NCI-H446 treated with DMSO at 0.1 percent for 48 hours (cell line): Measurements from ENCODE around the gene DISC1.

Experiments used
- DNase-seq: peaks from one replicate; lab custom pipeline; 2025; lab: John Stamatoyannopoulos, UW

The DISC1 gene

GRCh38 chr1:232045139-232045994, 418.8 kb downstream of the DISC1 start:
- DNase-seq = no peak

DNA sequence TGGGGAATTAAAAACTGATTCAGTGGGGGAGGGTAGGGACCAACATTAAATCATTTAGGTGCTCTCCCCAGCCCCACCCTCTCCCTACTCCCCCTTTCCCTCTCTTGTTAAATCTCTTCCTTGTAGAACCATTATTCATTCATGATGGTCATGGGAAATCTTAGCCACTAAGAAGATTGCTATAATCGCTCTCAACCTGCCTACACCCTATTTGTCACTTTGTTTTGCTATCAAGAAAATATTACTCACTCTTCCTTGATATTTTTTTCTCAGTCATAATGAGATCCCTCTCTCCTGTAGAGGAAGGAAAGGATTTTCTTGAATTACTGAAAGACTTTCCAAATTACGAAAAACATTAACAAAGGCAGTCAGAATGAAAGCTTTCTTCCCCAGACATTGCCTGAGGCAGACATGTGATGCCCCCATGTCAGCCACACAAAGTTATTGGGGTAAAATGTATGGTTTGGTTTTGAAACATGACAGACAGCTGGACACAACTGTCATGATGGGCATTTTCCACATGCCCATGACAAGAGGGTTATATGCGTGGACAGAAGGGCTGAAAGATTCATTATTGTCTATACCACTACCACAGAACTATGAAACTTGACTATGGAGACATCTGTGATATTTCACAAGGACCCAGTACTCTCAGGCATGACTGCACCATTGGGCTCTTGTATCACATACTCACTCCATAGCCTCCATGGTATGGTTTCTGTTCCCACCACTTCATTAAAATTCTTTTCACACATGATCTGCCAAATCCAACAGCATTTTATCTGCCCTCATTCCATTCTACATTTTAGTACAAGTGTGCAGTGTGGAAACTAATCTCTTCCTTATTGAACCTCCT, 420.1 kb downstream of the DISC1 start:
- no peak for DNase-seq

DNA sequence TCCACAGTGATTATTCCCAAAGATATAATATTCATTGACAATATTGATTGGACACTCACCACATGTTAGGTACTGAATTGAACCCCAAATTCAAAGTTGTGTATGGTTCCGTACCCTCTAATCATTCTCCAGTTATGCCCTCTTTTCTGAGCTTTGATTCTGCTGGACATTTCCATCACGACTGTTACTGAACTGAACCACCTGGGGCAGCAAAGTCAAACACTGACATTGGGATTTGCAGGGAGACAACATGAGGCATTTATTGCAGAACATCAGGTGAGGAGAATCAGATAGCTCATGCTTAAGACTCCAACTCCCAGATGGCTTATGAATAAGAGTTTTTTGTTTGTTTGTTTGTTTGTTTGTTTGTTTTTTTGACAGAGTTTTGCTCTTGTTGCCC, 420.9 kb downstream of the DISC1 start:
- DNase-seq = no peak

GRCh38 chr1:232048481-232048880, 421.9 kb downstream of the DISC1 start:
- DNase-seq = no peak

- no peak for DNase-seq
Measured at GRCh38 chr1:232049335-232049734, 422.7 kb downstream of the DISC1 start.

GRCh38 chr1:232057217-232057895, 430.8 kb downstream of the DISC1 start:
- no peak for DNase-seq

DNA sequence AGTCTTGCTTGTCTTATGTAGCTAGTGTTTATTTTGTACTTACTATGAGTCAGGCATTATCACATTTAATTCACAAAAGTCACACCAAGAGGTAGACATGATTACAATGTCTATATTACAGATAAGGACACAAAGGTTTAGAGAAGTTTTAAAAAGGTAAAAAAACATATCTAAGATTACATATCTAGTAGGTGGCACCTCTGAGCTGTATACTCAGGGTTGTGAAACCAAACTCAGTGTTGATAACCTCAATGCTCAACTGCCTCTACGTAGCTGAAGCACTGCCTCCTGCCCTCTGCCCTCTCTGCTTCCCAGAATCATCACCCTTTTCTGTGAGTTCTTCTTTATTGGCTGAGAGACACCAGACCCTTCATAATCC, 431.3 kb downstream of the DISC1 start:
- no peak for DNase-seq

DNA sequence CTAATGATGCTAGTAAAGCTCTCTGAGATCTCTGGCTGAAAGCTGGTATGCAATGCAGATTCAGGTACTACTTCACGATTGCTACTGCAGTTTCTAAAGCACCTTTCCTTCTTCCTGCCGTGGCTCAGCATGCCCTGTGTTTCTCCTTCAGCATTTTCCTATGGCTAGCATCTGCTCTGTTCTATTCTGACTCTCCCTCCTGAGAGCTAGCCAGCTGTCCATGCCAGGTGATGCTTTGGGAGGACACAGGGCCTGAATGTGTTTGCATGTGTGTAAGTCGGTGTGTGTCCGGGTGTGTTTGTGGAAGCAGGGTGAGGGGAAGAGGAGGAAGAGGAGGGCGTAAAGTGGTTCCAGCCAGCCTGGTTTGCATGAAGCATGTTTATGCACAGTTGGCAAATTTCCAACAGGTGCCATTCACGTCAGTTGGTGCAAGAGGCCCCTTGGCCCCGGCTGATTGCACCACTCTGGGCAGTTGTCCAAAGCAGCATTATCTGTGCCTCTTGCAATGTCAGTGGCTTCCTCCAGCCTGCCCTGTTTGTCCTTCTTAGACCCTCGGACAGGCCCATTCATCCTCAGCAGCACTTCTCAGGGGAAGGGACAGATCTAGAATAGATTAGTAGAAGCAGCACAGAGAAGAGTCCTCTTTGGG, 433.3 kb downstream of the DISC1 start:
- DNase-seq = no peak

GRCh38 chr1:232062967-232063366, 436.4 kb downstream of the DISC1 start:
- DNase-seq = no peak

DNA sequence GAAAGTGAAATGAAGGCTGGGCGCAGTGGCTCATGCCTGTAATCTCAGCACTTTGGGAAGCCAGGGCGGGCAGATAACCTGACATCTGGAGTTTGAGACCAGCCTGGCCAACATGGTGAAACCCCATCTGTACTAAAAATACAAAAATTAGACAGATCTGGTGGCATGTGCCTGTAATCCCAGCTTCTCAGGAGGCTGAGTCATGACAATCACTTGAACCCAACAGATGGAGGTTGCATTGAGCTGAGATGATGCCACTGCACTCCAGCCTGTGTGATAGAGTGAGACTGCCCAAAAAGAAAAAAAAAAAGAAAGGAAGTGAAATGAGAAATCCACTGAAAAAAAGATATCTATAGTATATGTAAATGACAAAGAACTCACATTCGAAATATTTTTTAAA, 439.9 kb downstream of the DISC1 start:
- peak; percentile 50 for DNase-seq

GRCh38 chr1:232074265-232074664, 447.7 kb downstream of the DISC1 start:
- no peak for DNase-seq

- no peak for DNase-seq
Measured at GRCh38 chr1:232077809-232078208, 451.2 kb downstream of the DISC1 start.

DNA sequence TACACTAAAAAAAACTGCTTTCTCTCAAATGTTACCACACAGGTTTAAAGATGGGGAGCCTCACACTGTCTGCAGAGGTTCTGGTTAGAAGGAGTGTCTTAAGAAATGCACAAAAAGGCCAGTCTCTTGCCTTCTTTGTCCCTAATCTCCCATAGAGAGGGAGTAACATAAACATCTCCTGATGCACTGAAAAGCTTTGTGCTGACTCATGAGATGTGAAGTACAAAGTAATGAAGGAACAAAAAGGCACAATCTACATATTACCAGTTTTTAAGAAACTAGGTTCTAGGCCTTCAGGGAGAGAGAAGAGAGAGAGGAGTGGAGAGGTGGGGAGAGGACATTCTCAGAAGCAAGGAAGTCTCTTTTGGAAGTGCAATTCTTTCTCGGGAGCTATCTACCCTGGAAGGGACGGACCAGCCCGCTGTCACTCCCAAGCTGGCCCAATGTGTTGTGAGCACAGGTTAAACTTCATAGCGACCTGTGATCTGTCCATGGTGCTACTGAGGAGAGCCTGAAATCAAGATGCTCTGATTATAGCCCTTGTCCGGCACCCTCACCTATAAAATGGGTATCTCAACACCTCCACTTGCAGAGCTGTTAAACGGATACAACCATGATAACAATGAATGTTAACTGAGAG, 458.1 kb downstream of the DISC1 start:
- DNase-seq = no peak

DNA sequence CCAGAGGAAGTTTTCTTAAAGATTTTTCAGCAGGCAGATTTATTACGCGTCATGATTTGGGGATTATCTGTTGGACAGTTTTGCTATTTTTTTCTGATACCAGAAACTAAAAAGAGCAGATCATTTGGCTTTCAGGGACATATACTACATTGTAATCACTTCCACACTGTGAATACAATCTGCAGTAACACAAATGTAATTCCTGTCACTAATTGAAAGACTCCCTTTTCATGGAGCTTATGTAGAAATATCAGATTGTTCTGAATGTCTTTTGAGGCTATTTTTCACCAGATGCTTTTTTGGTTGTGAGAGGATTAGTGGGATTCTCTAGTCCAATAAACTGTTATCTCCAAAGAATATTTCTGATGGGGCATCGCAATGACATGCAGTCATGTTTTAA, 464.2 kb downstream of the DISC1 start:
- DNase-seq = no peak
